ENCODE measurements around the gene SLC27A4. TPM values are rescaled to one million over a fixed set of nuclear protein-coding genes. Genes with fewer than 3 reads are reported as not detected.
A peak's percentile ranks its signal among the peaks of the same experiment; 100 is the strongest.

SLC27A4 gene
- total and polyA plus RNA-seq, 5 donors: 14.7 to 21.7 (median 19.2) TPM

DNA sequence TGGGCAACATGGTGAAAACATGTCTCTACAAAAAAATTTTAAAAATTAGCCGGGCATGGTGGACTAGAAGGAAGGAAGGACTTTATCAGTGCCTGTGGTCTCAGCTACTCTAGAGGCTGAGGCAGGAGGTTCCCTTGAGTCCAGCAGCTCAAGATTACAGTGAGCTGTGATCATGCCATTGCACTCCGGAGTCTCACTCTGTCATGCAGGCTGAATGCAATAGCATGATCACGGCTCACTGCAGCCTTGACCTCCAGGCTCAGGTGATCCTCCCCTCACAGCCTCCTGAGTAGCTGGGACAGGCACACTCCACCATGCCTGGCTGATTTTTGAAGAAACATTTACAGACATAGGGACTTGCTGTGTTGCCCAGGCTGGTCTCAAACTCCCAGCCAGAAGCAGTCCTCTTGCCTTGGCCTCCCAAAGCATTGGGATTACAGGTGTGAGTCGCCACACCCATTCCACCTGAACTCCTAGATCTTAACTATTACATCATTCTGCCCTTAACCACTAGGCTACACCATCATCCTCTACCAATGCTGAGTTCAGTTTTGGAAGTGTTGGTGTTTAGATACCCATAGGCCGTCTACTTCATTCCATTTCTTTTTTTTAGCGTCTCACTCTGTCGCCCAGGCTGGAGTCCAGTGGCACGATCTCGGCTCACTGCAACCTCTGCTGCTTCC, 28.8 kb downstream of the SLC27A4 start:
- no peaks in the 10 kb centered on the region for H3K27me3 ChIP-seq (ENCODE audit: control insufficient read depth, insufficient read depth)
- ATAC-seq (no peak), DNase-seq (no peak)
- H3K4me3 ChIP-seq (ENCODE audit: low read length): no peak overlapping the region
- intact Hi-C loops (cut with DNase I): loop anchor here in 2 of 4 donors (10.0 kb wide), 1 partner anchor 46 kb away; no protein-coding TSS in a partner anchor
- no peaks in the 10 kb centered on the region for H3K9me3 ChIP-seq (ENCODE audit: control insufficient read depth, low read length)
- H3K4me1 ChIP-seq (ENCODE audit: control insufficient read depth, insufficient read depth, low read length): peaks cover 4% of the 10 kb centered on the region
- no peak overlapping the region for H3K27ac ChIP-seq (ENCODE audit: low read length)
- 90% methylated on average over 9 of the region's 9 CpGs for WGBS

- ATAC-seq (no peak), DNase-seq (no peak)
- no peaks in the 10 kb centered on the region for H3K9me3 ChIP-seq (ENCODE audit: control insufficient read depth, low read length)
- intact Hi-C loops (cut with DNase I): loop anchor here in 1 of 4 donors (10.0 kb wide), 1 partner anchor 324 kb away; no protein-coding TSS in a partner anchor
- H3K4me1 ChIP-seq (ENCODE audit: control insufficient read depth, insufficient read depth, low read length): peaks cover 4% of the 10 kb centered on the region
- H3K4me3 ChIP-seq (ENCODE audit: low read length): peak overlapping the region; percentile 77
- H3K27ac ChIP-seq (ENCODE audit: low read length): peak overlapping the region; percentile 96
- H3K27me3 ChIP-seq (ENCODE audit: control insufficient read depth, insufficient read depth): no peaks in the 10 kb centered on the region
These were observed 30.0 kb downstream of the SLC27A4 start for GRCh38 chr9:128370367-128370751.

- WGBS: under 1% methylated on average over 55 of the region's 55 CpGs
- Histone ChIP-seq H3K27me3 (ENCODE audit: control insufficient read depth, insufficient read depth) (no peaks in the 10 kb centered on the region), H3K9me3 (ENCODE audit: control insufficient read depth, low read length) (no peaks in the 10 kb centered on the region), H3K27ac (ENCODE audit: low read length) (peak within 1 kb of the TSS; percentile 96), H3K4me1 (ENCODE audit: control insufficient read depth, insufficient read depth, low read length) (peaks cover 4% of the 10 kb centered on the region), H3K4me3 (ENCODE audit: low read length) (peak within 1 kb of the TSS; percentile 77)
- intact Hi-C loops (cut with DNase I): loop anchor here in 1 of 4 donors (10.0 kb wide), 1 partner anchor 324 kb away; no protein-coding TSS in a partner anchor
- ATAC-seq (peak; percentile 98), DNase-seq (peak; percentile 97 to 98 (median 98))
These were observed 30.7 kb downstream of the SLC27A4 start, which contains the start of gene URM1 for GRCh38 chr9:128370752-128371629. Gene URM1, plus strand, starts transcription at chr9:128371374. Its CDS starts 7 bp downstream, at chr9:128371381.

- DNase-seq: no peak
- ATAC-seq: no peak
- intact Hi-C loops (cut with DNase I): loop anchor here in 1 of 4 donors (10.0 kb wide), 1 partner anchor 323 kb away; no protein-coding TSS in a partner anchor
- WGBS: under 1% methylated on average over 10 of the region's 10 CpGs
- peak overlapping the region; percentile 77 for H3K4me3 ChIP-seq (ENCODE audit: low read length)
- peaks cover 4% of the 10 kb centered on the region for H3K4me1 ChIP-seq (ENCODE audit: control insufficient read depth, insufficient read depth, low read length)
- no peaks in the 10 kb centered on the region for H3K9me3 ChIP-seq (ENCODE audit: control insufficient read depth, low read length)
- no peaks in the 10 kb centered on the region for H3K27me3 ChIP-seq (ENCODE audit: control insufficient read depth, insufficient read depth)
- peak overlapping the region; percentile 94 for H3K27ac ChIP-seq (ENCODE audit: low read length)
These were observed 31.3 kb downstream of the SLC27A4 start for GRCh38 chr9:128371630-128372117.

DNA sequence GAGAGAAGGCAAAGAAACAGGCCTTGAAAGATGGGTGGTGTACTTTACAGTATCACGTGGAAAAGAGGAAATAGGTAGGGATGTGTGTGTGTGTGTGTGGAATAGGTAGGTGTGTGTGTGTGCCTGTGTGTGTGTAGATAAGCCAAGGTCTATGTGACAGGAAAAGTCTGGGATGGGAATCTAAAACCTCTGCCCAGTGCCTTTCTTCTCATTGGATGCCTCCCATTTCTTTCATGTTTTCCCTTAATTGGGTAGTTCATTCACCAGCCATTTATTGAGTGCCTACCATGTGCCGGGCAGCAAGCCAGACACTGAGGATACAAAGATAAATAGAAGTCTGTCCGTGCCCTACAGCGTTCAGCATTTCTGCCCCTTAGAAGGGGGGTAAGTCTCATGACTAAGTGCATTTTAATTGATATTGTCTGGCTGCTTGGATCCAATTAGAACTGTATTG, 31.9 kb downstream of the SLC27A4 start:
- H3K27me3 ChIP-seq (ENCODE audit: control insufficient read depth, insufficient read depth): no peaks in the 10 kb centered on the region
- intact Hi-C loops (cut with DNase I): loop anchor here in 1 of 4 donors (10.0 kb wide), 1 partner anchor 323 kb away; no protein-coding TSS in a partner anchor
- 32% methylated on average over 4 of the region's 4 CpGs for WGBS
- DNase-seq (no peak), ATAC-seq (no peak)
- H3K9me3 ChIP-seq (ENCODE audit: control insufficient read depth, low read length): no peaks in the 10 kb centered on the region
- peak overlapping the region; percentile 77 for H3K4me3 ChIP-seq (ENCODE audit: low read length)
- H3K27ac ChIP-seq (ENCODE audit: low read length): no peak overlapping the region
- H3K4me1 ChIP-seq (ENCODE audit: control insufficient read depth, insufficient read depth, low read length): peaks cover 4% of the 10 kb centered on the region

DNA sequence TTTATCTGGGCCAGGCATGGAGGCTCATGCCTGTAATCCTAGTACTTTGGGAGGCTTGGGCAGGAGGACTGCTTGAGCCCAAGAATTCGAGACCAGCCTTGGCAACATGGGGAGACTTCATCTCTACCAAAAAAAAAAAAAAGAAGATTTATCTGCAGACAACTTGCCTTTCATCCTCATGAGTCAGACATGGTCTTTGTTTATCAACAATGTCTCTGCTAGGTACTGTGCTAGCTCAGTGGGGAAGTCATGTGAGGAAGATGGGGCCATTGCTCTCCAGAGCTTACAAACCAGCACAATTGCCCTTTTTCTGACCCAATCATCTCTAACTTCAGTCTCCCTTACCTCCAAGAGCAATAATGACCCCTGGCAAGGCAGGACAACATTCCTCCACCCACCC, 32.5 kb downstream of the SLC27A4 start:
- DNase-seq (no peak), ATAC-seq (no peak)
- H3K27me3 ChIP-seq (ENCODE audit: control insufficient read depth, insufficient read depth): no peaks in the 10 kb centered on the region
- WGBS: 91% methylated on average over 1 of the region's 1 CpG
- no peak overlapping the region for H3K27ac ChIP-seq (ENCODE audit: low read length)
- peaks cover 4% of the 10 kb centered on the region for H3K4me1 ChIP-seq (ENCODE audit: control insufficient read depth, insufficient read depth, low read length)
- H3K9me3 ChIP-seq (ENCODE audit: control insufficient read depth, low read length): no peaks in the 10 kb centered on the region
- no peak overlapping the region for H3K4me3 ChIP-seq (ENCODE audit: low read length)
- intact Hi-C loops (cut with DNase I): loop anchor here in 1 of 4 donors (10.0 kb wide), 1 partner anchor 322 kb away; no protein-coding TSS in a partner anchor

- WGBS: 81% methylated on average over 9 of the region's 9 CpGs
- ATAC-seq: no peak
- Histone ChIP-seq H3K4me1 (ENCODE audit: control insufficient read depth, insufficient read depth, low read length) (peaks cover 4% of the 10 kb centered on the region), H3K27me3 (ENCODE audit: control insufficient read depth, insufficient read depth) (no peaks in the 10 kb centered on the region), H3K9me3 (ENCODE audit: control insufficient read depth, low read length) (no peaks in the 10 kb centered on the region), H3K27ac (ENCODE audit: low read length) (no peak overlapping the region), H3K4me3 (ENCODE audit: low read length) (no peak overlapping the region)
- no peak for DNase-seq
- intact Hi-C loops (cut with DNase I): loop anchor here in 1 of 4 donors (10.0 kb wide), 1 partner anchor 321 kb away; no protein-coding TSS in a partner anchor
These were observed 33.9 kb downstream of the SLC27A4 start for GRCh38 chr9:128374221-128374675.

- H3K9me3 ChIP-seq (ENCODE audit: control insufficient read depth, low read length): no peaks in the 10 kb centered on the region
These were observed 35.5 kb downstream of the SLC27A4 start for GRCh38 chr9:128375865-128376264.

GRCh38 chr9:128382261-128382660, 41.9 kb downstream of the SLC27A4 start:
- ATAC-seq (no peak), DNase-seq (no peak)
- H3K27me3 ChIP-seq (ENCODE audit: control insufficient read depth, insufficient read depth): no peaks in the 10 kb centered on the region
- intact Hi-C loops (cut with DNase I): no loop called here
- no peak overlapping the region for H3K27ac ChIP-seq (ENCODE audit: low read length)
- H3K4me1 ChIP-seq (ENCODE audit: control insufficient read depth, insufficient read depth, low read length): no peaks in the 10 kb centered on the region
- H3K9me3 ChIP-seq (ENCODE audit: control insufficient read depth, low read length): no peaks in the 10 kb centered on the region
- 58% methylated on average over 6 of the region's 6 CpGs for WGBS
- H3K4me3 ChIP-seq (ENCODE audit: low read length): no peak overlapping the region

More at GRCh38 chr9:128375865-128376264, 35.5 kb downstream of the SLC27A4 start:
- intact Hi-C loops (cut with DNase I): loop anchor here in 1 of 4 donors (10.0 kb wide), 1 partner anchor 319 kb away; no protein-coding TSS in a partner anchor
- no peak for ATAC-seq
- DNase-seq: no peak
- H3K27me3 ChIP-seq (ENCODE audit: control insufficient read depth, insufficient read depth): no peaks in the 10 kb centered on the region
- no peak overlapping the region for H3K27ac ChIP-seq (ENCODE audit: low read length)
- peaks cover 4% of the 10 kb centered on the region for H3K4me1 ChIP-seq (ENCODE audit: control insufficient read depth, insufficient read depth, low read length)
- 83% methylated on average over 5 of the region's 5 CpGs for WGBS
- H3K4me3 ChIP-seq (ENCODE audit: low read length): no peak overlapping the region

GRCh38 chr9:128383007-128383753, 42.9 kb downstream of the SLC27A4 start:
- no peaks in the 10 kb centered on the region for H3K9me3 ChIP-seq (ENCODE audit: control insufficient read depth, low read length)
- 75% methylated on average over 9 of the region's 9 CpGs for WGBS
- H3K27me3 ChIP-seq (ENCODE audit: control insufficient read depth, insufficient read depth): no peaks in the 10 kb centered on the region
- intact Hi-C loops (cut with DNase I): no loop called here
- no peaks in the 10 kb centered on the region for H3K4me1 ChIP-seq (ENCODE audit: control insufficient read depth, insufficient read depth, low read length)
- H3K27ac ChIP-seq (ENCODE audit: low read length): no peak overlapping the region
- DNase-seq (no peak), ATAC-seq (no peak)
- no peak overlapping the region for H3K4me3 ChIP-seq (ENCODE audit: low read length)

Data from right cardiac atrium (tissue), 5 donors.